GM23338 (cell line): ENCODE data around the gene SRSF1. TPM values are rescaled to one million over a fixed set of nuclear protein-coding genes. Genes with fewer than 3 reads are reported as not detected.

ENCODE experiments used
- ATAC-seq: fragments of 200-7000 bp; cut with Tn5 transposase; 3 replicates; pipeline ENCODE4 v1.9.1; 2020
- DNase-seq: peaks from one replicate; pipeline ENCODE4 v3.0.0-alpha.2; 2015; ENCODE audit warnings: low spot score
- H2AFZ ChIP-seq: fragments of 200-600 bp; sonication (generic); 2 replicates; pipeline ENCODE4 v1.8.0; 2016; ENCODE audit warnings: antibody characterized with exemption, mild to moderate bottlenecking, moderate library complexity
- H3F3A ChIP-seq: fragments of 200-600 bp; sonication (generic); replicated peaks from 2 replicates; pipeline ENCODE4 v1.8.0; 2017; ENCODE audit warnings: antibody characterized with exemption, mixed run types, low read depth
- H3K27ac ChIP-seq: fragments of 200-600 bp; sonication (generic); 2 replicates; pipeline ENCODE4 v1.6.1; 2016; ENCODE audit warnings: low read depth
- H3K27me3 ChIP-seq: fragments of 200-600 bp; sonication (generic); 2 replicates; pipeline ENCODE4 v1.8.0; 2016; ENCODE audit warnings: mild to moderate bottlenecking, mixed run types, moderate library complexity; ENCODE audit not compliant: insufficient read depth
- H3K36me3 ChIP-seq: fragments of 200-600 bp; sonication (generic); 2 replicates; pipeline ENCODE4 v1.8.0; 2016; ENCODE audit warnings: mild to moderate bottlenecking; ENCODE audit not compliant: insufficient read depth
- H3K4me1 ChIP-seq: fragments of 200-600 bp; sonication (generic); 2 replicates; pipeline ENCODE4 v1.8.0; 2016; ENCODE audit warnings: mild to moderate bottlenecking, moderate library complexity; ENCODE audit not compliant: insufficient read depth
- H3K4me2 ChIP-seq: fragments of 200-600 bp; sonication (generic); 2 replicates; pipeline ENCODE4 v1.7.1; 2017; ENCODE audit warnings: mixed run types
- H3K4me3 ChIP-seq: fragments of 200-600 bp; sonication (generic); 2 replicates; pipeline ENCODE4 v1.6.1; 2016; ENCODE audit warnings: mixed run types
- H3K79me2 ChIP-seq: fragments of 200-600 bp; sonication (generic); replicated peaks from 2 replicates; pipeline ENCODE4 v1.8.0; 2017; ENCODE audit warnings: mild to moderate bottlenecking; ENCODE audit not compliant: insufficient read depth
- H3K9me2 ChIP-seq: fragments of 200-600 bp; sonication (generic); 2 replicates; pipeline ENCODE4 v1.8.0; 2017; ENCODE audit not compliant: insufficient read depth
- H4K20me1 ChIP-seq: fragments of 200-600 bp; sonication (generic); replicated peaks from 2 replicates; pipeline ENCODE4 v1.8.0; 2017; ENCODE audit warnings: mild to moderate bottlenecking; ENCODE audit not compliant: insufficient read depth
- H3K27ac Mint-ChIP-seq: 2 replicates; pipeline ENCODE4 v1.8.0; 2020; ENCODE audit warnings: inconsistent platforms, mild to moderate bottlenecking, moderate library complexity, mixed read lengths
- H3K27me3 Mint-ChIP-seq: 3 replicates; pipeline ENCODE4 v1.8.0; 2022; ENCODE audit warnings: low read depth, mild to moderate bottlenecking, moderate library complexity, mixed read lengths, inconsistent platforms; ENCODE audit not compliant: insufficient read depth, poor library complexity
- H3K36me3 Mint-ChIP-seq: 3 replicates; pipeline ENCODE4 v1.8.0; 2021; ENCODE audit warnings: low read depth, mild to moderate bottlenecking, inconsistent platforms, moderate library complexity, mixed read lengths
- H3K4me1 Mint-ChIP-seq: 3 replicates; pipeline ENCODE4 v1.8.0; 2020; ENCODE audit warnings: mild to moderate bottlenecking, inconsistent platforms, mixed read lengths
- H3K4me3 Mint-ChIP-seq: 3 replicates; pipeline ENCODE4 v1.8.0; 2021; ENCODE audit warnings: moderate library complexity, mild to moderate bottlenecking, inconsistent platforms, mixed read lengths
- H3K9me3 Mint-ChIP-seq: 3 replicates; pipeline ENCODE4 v1.8.0; 2020; ENCODE audit warnings: moderate library complexity, mild to moderate bottlenecking, inconsistent platforms, mixed read lengths
- EZH2 ChIP-seq: fragments of 200-600 bp; sonication (generic); IDR thresholded peaks from one replicate; pipeline ENCODE4 v1.8.0; 2017; ENCODE audit warnings: antibody characterized with exemption, mild to moderate bottlenecking, low read depth; ENCODE audit not compliant: unreplicated experiment
- JUNB ChIP-seq: IDR thresholded peaks from one replicate; pipeline ENCODE4 v1.6.1; 2016; ENCODE audit warnings: antibody characterized with exemption; ENCODE audit not compliant: unreplicated experiment
- POLR2AphosphoS5 ChIP-seq: IDR thresholded peaks from 2 replicates; pipeline ENCODE4 v1.6.1; 2016; ENCODE audit warnings: antibody characterized with exemption, low read depth
- ZNF331 ChIP-seq: fragments of 250-450 bp; sonication (Bioruptor Pico); IDR thresholded peaks from 2 replicates; pipeline ENCODE4 v1.5.0; 2020; ENCODE audit warnings: low read depth, mild to moderate bottlenecking, moderate library complexity
- polyA plus RNA-seq: library from polyadenylated mRNA; unstranded; fragments of >200 nt; fragmentation: Nextera tagmentation; extraction: Ambion mirVana; gene quantifications from 2 replicates; pipeline ENCODE4 v1.2.1, GENCODE V29; 2016
- total RNA-seq: library from RNA; depleted of rRNA; stranded (reverse); fragments of >200 nt; shearing (Covaris generic); gene quantifications from 2 replicates; pipeline ENCODE4 v1.2.3, GENCODE V29; 2014
- TF ChIP-seq, protein P1 (sequence below): fragments of 250-450 bp; sonication (Bioruptor Pico); IDR thresholded peaks from 2 replicates; pipeline ENCODE4 v1.5.0; 2020; ENCODE audit warnings: mild to moderate bottlenecking, moderate library complexity
- TF ChIP-seq, protein P2 (sequence below): IDR thresholded peaks from one replicate; pipeline ENCODE4 v1.6.1; 2018; ENCODE audit warnings: antibody characterized with exemption; ENCODE audit not compliant: unreplicated experiment

SRSF1 gene
- total and polyA plus RNA-seq, 2 experiments from 2014 or later = 413 to 584 TPM

DNA sequence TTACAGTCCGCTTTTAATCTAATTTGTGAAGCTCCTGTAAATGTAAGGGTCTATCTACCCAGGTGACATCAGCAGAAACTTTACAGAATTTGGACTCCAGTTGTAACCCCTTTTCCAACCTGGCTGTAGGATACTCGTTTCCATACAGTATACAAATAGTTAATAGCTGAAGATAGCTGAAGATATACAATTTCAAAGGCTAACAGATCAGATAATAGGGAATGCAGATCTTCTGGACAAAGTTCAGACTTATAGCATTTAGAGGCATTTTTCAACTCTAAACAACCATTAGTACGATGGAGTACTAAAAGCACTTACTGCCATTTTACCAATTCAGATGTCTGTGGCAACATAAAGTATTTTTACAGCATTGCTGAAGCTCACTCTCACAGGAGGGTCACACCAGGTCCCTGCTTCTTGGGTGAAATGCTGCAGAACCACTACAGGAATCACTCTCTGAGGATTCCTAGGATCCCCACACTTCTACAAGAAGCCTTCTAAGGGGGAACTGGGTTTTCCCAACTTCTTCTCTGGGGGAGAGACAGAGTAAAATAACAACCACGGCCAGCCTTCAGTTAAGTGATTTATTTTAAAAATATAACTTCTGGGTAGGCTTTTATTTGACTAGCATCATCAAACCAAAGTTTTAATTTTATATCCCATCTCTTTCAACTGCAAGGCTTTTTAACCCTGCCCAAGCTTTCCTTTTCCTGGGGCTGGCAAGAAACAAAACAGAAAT, 21.9 kb downstream of the SRSF1 start (continued):
- TF ChIP-seq, protein P1, sequence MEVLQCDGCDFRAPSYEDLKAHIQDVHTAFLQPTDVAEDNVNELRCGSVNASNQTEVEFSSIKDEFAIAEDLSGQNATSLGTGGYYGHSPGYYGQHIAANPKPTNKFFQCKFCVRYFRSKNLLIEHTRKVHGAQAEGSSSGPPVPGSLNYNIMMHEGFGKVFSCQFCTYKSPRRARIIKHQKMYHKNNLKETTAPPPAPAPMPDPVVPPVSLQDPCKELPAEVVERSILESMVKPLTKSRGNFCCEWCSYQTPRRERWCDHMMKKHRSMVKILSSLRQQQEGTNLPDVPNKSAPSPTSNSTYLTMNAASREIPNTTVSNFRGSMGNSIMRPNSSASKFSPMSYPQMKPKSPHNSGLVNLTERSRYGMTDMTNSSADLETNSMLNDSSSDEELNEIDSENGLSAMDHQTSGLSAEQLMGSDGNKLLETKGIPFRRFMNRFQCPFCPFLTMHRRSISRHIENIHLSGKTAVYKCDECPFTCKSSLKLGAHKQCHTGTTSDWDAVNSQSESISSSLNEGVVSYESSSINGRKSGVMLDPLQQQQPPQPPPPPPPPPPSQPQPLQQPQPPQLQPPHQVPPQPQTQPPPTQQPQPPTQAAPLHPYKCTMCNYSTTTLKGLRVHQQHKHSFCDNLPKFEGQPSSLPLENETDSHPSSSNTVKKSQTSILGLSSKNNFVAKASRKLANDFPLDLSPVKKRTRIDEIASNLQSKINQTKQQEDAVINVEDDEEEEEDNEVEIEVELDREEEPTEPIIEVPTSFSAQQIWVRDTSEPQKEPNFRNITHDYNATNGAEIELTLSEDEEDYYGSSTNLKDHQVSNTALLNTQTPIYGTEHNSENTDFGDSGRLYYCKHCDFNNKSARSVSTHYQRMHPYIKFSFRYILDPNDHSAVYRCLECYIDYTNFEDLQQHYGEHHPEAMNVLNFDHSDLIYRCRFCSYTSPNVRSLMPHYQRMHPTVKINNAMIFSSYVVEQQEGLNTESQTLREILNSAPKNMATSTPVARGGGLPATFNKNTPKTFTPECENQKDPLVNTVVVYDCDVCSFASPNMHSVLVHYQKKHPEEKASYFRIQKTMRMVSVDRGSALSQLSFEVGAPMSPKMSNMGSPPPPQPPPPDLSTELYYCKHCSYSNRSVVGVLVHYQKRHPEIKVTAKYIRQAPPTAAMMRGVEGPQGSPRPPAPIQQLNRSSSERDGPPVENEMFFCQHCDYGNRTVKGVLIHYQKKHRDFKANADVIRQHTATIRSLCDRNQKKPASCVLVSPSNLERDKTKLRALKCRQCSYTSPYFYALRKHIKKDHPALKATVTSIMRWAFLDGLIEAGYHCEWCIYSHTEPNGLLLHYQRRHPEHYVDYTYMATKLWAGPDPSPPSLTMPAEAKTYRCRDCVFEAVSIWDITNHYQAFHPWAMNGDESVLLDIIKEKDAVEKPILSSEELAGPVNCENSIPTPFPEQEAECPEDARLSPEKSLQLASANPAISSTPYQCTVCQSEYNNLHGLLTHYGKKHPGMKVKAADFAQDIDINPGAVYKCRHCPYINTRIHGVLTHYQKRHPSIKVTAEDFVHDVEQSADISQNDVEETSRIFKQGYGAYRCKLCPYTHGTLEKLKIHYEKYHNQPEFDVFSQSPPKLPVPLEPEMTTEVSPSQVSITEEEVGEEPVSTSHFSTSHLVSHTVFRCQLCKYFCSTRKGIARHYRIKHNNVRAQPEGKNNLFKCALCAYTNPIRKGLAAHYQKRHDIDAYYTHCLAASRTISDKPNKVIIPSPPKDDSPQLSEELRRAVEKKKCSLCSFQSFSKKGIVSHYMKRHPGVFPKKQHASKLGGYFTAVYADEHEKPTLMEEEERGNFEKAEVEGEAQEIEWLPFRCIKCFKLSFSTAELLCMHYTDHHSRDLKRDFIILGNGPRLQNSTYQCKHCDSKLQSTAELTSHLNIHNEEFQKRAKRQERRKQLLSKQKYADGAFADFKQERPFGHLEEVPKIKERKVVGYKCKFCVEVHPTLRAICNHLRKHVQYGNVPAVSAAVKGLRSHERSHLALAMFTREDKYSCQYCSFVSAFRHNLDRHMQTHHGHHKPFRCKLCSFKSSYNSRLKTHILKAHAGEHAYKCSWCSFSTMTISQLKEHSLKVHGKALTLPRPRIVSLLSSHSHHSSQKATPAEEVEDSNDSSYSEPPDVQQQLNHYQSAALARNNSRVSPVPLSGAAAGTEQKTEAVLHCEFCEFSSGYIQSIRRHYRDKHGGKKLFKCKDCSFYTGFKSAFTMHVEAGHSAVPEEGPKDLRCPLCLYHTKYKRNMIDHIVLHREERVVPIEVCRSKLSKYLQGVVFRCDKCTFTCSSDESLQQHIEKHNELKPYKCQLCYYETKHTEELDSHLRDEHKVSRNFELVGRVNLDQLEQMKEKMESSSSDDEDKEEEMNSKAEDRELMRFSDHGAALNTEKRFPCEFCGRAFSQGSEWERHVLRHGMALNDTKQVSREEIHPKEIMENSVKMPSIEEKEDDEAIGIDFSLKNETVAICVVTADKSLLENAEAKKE (CRISPR knock-in tag) = no peak
- TF ChIP-seq EZH2 = no peak
- no peak for TF ChIP-seq POLR2AphosphoS5
- no peak for TF ChIP-seq ZNF331 (CRISPR knock-in tag)
- TF ChIP-seq JUNB = no peak

DNA sequence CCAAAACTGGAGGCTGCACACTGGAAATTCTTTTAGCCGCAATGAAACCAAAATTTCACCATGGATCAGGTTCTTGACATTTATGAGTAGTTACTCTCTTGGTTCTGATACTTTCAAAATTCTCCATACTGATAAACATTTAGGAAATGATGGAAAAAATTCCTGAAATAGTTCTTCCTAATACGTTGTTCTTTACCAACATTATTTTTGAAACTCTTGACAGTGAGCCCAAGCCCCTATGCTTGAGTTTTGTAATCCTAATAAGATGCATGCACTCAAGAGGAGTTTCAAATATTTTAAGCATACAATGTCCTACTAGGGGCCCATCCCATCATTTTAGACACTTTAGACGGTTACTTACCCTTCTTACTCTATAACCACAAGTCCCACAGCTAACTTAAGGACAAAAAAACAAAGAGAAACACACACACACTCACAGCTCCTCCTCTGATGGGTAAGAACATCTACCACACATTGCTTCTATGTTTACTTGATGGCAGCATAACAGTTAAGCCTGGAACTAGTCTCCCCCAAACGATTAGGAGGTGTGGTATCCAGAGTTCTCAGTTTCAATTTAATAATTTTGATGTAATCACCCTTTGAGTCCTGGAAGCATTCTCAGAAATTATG, 22.7 kb downstream of the SRSF1 start:
- Histone ChIP-seq H3K4me2 (no peak overlapping the region), H3K4me3 (no peak overlapping the region), H3F3A (peaks cover 9% of the 10 kb centered on the region), H3K27ac (no peak overlapping the region), H3K79me2 (peaks cover 71% of the 10 kb centered on the region), H3K4me1 (peaks cover 15% of the 10 kb centered on the region), H4K20me1 (peaks cover 24% of the 10 kb centered on the region), H2AFZ (no peak overlapping the region), H3K9me2 (no peaks in the 10 kb centered on the region), H3K36me3 (peaks cover 11% of the 10 kb centered on the region; the same call in 1 of the 2 replicates), H3K27me3 (no peaks in the 10 kb centered on the region)
- Mint-ChIP-seq H3K4me3 (no peak overlapping the region), H3K27me3 (peaks cover 12% of the 10 kb centered on the region), H3K4me1 (peaks cover 39% of the 10 kb centered on the region), H3K36me3 (peaks cover 25% of the 10 kb centered on the region; the same call in 2 of the 3 replicates), H3K27ac (no peak overlapping the region; the same call in 1 of the 2 replicates), H3K9me3 (no peaks in the 10 kb centered on the region; the same call in 2 of the 3 replicates)
- DNase-seq (no peak), ATAC-seq (no peak)
- TF ChIP-seq ZNF331 (CRISPR knock-in tag) = no peak
- TF ChIP-seq, protein P2, sequence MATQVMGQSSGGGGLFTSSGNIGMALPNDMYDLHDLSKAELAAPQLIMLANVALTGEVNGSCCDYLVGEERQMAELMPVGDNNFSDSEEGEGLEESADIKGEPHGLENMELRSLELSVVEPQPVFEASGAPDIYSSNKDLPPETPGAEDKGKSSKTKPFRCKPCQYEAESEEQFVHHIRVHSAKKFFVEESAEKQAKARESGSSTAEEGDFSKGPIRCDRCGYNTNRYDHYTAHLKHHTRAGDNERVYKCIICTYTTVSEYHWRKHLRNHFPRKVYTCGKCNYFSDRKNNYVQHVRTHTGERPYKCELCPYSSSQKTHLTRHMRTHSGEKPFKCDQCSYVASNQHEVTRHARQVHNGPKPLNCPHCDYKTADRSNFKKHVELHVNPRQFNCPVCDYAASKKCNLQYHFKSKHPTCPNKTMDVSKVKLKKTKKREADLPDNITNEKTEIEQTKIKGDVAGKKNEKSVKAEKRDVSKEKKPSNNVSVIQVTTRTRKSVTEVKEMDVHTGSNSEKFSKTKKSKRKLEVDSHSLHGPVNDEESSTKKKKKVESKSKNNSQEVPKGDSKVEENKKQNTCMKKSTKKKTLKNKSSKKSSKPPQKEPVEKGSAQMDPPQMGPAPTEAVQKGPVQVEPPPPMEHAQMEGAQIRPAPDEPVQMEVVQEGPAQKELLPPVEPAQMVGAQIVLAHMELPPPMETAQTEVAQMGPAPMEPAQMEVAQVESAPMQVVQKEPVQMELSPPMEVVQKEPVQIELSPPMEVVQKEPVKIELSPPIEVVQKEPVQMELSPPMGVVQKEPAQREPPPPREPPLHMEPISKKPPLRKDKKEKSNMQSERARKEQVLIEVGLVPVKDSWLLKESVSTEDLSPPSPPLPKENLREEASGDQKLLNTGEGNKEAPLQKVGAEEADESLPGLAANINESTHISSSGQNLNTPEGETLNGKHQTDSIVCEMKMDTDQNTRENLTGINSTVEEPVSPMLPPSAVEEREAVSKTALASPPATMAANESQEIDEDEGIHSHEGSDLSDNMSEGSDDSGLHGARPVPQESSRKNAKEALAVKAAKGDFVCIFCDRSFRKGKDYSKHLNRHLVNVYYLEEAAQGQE = no peak
- no peak for TF ChIP-seq EZH2
- TF ChIP-seq POLR2AphosphoS5 = no peak
